KG1 (cell line): ENCODE results near the gene SH3RF3.
"Not testable (repeated sequence)": the region's sequence is repeated elsewhere in the genome, so short reads cannot be mapped to it uniquely, and the experiment has no call there.

Experiments used
- DNase-seq: peaks from one replicate; lab custom pipeline; 2025; lab: John Stamatoyannopoulos, UW

The SH3RF3 gene

DNA sequence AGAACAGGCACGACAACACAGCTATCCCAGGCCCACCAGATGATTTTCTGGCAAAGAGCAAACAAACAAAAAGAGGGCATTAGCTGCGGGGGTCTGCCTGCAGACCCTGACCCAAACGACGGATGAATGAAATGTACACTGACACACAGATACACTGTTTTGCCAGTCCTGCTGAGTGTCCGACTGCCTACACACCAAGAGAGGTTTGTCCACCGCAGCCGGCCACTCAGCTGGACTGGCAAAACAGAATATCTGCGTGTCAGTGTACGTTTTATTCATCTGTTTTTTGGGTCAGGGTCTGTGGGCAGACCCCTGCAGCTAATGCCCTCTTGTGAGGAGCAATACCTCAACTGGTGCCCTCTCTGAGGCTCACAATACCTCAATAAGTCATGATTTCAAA lies 10.7 kb upstream of the SH3RF3 start:
- DNase-seq = no peak

GRCh38 chr2:109120166-109120565 lies 8.8 kb upstream of the SH3RF3 start:
- no peak for DNase-seq

GRCh38 chr2:109120686-109121085 lies 8.3 kb upstream of the SH3RF3 start:
- DNase-seq = not testable (repeated sequence)

GRCh38 chr2:109123586-109124201 lies 5.3 kb upstream of the SH3RF3 start:
- no peak for DNase-seq

GRCh38 chr2:109124982-109125592 lies 3.9 kb upstream of the SH3RF3 start:
- DNase-seq = no peak

DNA sequence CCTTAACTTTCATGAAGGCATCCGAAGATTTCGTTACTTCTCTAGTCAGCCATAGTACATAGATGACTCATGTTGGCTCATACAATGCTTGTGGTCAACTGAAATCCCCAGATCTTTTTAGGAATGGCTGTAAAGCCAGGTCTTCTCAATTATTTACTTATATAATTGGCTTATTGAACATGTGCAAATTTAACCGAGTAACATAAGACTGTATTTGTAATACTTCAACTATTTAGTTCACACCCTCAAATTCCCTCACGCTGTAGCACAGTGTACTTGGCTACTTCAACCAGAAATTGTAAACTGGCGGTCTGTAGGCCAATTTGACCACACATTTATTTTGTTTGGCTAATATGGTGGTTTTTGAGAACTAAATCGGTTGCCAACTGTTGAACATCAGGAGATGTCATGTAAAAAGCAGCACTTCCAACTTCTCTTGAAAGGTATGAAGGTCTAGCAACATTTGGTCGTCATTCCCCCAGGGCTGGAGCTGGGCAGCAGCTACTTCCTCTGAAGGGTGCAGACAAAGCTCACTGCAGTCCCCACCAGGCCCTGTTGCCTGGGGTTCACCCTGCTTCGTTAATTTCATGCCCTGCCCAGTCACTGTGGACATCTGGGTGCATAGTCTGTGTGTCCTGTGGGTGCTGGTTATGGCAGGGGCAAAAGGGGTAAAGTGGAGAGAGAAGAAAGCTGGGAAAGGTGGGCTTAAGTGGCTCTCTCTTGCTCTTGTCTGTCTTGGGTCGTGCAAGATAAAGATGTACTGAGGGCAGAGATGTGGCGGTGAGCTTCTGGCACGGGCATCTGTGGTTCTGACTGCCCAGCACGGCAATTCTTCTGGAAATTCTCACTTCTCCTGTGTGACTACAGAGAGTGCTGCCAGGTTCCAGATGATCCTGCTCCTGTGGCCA lies 3.2 kb upstream of the SH3RF3 start:
- DNase-seq = no peak

GRCh38 chr2:109126501-109126860 lies 2.5 kb upstream of the SH3RF3 start:
- no peak for DNase-seq

DNA sequence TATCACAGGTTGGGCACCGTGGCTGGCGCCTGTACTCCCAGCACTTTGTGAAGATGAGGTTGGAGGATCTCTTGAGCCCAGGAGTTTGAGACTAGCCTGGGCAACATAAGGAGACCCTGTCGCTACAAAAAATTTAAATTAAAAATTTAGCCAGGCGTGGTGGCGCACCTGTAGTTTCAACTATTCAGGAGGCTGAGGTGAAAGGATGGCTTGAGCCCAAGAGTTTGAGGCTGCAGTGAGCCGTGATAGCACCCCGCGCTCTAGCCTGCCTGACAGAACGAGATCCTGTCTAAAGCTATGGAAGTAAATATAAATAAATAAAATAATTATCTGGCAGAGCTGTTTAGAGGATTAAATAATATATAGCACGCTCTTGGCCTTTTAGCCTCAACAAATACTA lies 1.4 kb upstream of the SH3RF3 start:
- DNase-seq = no peak

DNA sequence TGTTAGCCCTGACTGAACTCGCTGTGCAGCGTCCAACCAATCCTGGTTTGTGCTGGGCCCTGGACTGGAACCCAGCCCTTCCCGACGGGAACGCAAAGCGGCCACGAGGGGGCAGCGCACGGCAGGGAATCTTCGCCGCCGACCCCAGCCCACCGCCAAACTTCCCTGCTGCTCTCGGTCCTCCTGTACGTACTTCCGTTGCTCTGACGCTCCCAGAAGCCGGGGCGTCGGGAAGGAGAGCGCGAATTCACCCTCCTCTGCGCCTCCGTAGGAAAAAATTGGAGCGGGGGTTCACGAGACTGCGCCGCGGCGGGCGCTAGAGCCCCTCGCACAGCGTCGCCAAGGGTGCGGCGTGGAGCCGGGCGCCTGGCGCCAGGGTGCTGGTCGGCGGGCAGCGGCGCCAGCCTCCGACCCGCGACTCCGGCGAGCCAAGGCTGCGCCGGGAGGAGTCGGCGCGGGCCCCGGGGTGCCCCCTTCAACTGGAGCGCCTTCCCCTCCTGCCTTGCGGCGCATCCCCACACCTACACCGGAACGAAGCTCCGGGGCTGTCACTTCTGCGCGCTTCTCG lies 873 bp upstream of the SH3RF3 start:
- peak; percentile 49 for DNase-seq

DNA sequence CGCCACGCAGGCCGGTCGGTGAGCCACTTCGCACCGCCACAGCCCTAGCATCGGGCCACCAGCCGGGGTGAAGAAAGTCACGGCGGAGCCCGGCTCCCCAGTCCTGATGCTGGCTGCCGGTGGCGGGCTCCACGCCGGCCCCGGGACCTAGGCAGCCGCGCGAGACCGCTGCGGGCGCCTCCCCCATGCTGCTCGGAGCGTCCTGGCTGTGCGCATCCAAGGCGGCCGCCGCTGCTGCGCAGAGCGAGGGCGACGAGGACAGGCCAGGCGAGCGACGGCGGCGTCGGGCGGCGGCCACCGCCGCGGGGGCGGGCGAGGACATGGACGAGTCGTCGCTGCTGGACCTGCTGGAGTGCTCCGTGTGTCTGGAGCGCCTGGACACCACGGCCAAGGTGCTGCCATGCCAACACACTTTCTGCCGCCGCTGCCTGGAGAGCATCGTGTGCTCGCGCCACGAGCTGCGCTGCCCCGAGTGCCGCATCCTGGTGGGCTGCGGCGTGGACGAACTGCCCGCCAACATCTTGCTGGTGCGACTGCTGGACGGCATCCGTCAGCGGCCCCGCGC lies 433 bp downstream of the SH3RF3 start:
- no peak for DNase-seq

DNA sequence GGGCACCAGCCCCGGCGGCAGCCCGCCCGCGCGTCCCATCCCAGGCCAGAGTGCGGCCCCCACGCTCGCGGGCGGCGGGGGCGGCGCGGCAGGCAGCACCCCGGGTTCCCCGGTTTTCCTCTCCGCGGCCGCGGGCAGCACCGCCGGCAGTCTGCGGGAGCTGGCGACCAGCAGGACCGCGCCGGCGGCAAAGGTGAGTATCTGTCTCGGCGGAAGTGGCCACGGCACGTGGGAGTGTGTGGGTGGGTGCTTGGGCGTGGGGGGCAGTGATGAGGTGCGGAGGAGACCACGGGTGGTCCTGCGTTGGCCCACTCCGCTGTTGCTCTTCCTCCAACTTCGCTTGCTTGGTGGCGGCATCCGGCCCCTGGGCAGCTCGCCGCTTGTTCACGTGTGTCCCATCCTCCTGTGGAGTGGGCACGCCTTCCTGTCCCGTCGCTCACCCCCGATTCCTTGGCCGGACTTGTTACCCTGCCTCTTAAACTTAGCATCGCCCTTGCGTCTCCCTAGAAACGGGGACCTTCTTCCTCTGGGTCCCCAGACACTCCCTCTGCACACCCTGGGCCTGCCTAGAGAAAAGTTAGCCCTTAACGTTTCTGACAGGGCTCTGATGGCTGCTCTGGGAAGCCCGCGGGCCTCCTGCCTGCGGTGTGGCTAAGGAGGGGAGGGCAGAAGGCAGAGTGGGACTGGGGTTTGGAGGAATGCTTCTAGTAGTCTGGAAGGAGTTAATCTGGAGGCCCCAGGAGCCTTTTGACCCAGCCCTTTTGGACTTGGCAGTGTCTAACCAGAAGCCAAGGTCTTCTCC lies 1.1 kb downstream of the SH3RF3 start:
- DNase-seq = no peak

- DNase-seq = no peak
Measured at GRCh38 chr2:109130723-109130995, 1.7 kb downstream of the SH3RF3 start.

- DNase-seq = no peak
Measured at GRCh38 chr2:109131777-109132176, 2.8 kb downstream of the SH3RF3 start.

- DNase-seq = no peak
Measured at GRCh38 chr2:109132626-109133025, 3.6 kb downstream of the SH3RF3 start.

- DNase-seq = no peak
Measured at GRCh38 chr2:109133746-109134145, 4.7 kb downstream of the SH3RF3 start.

GRCh38 chr2:109134741-109135358 lies 5.8 kb downstream of the SH3RF3 start:
- DNase-seq = no peak

DNA sequence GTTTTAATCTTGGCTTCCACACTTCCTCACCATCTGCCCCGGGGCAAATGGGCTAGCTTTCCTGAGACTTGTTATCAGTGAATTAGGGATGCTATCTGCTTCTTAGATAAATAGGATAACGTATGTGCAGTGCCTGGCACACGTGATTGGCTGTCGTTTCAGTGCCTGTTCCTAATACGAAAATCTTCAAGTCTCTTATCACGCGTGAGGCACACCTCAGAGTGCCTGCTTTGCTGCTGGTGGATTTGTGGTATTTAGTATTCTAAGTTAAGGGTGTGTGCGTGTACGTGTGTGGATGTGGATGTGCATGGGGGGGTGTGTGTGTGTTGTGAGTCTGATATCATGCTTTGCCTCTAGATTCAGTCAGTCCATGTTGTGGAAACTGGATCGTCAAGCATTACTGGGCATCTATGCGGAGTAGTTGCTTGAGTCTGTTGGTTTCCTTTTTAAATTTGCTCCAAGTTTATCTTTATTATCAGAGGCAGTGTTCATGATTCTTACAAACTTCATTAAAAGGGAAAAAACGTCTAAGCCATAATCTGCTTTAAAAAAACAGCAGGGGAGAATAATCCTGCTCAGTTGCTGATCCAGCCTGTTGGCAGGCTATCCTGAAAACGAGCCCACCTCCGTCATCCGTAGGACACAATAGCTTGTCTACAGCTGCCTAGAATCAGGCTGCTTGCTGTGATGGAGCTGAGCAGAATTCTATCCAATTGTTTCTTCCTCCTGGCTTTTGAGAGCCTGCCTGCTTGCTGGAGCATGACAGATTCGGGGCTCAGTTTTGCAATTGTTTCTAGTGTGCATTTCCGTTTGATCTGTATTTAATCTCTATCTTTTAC lies 6.6 kb downstream of the SH3RF3 start:
- DNase-seq = no peak

DNA sequence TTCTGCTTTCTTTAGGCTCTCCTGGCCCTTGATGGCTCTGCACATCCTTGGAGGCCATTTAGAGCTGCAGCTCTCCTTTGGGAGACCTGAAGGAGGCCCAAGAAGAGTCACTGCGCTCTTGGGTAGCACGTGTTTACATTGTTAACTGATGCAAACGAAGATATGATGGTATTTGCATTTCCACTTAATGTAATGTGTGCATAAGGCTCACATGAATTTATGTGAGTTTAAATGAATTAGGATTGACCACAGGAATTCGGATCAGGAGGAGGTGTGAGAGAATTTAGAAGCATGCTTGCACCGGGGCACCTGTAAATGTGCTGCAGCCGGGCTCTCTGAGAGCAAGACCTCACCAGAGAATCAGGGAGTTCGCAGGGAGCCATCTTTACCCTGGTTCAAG lies 7.5 kb downstream of the SH3RF3 start:
- DNase-seq = no peak

GRCh38 chr2:109137616-109138015 lies 8.6 kb downstream of the SH3RF3 start:
- no peak for DNase-seq

DNA sequence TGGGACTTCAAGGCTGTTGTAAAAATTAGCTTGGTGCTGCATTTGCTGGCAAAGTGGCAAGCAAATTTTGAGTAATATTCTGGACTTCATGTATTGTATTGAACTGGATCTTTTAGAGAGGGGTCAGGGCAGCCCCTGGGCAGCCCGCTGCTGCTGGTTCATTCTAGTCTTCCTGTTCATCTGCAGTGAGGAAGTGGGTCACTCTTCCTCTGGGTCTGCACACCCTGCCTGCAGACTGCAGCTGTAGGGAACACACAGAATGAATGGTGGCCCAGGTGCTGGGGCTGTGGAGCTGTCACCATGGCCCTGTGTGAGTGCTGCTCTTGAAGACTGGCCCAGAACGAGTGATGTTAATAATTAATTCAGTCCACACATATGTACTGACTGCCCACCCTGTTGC lies 9.4 kb downstream of the SH3RF3 start:
- DNase-seq = no peak

DNA sequence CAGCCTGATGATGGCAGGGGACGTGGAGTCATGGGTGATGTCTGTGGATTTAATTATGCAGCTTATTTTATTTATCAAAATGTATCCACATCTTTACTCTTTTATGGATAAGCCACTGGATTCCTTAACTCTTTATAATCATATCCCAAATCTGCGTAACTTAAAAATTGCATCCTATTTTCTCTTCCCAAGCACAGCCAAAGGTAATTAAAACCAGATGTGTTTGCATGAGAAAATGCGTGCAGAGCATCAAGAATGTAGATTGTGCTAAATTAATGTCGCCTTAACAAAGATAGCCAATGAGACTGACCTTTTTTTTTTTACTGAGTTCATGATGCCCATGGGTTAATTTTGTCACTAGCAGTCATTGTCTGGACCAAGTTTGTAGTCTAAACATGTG lies 10.0 kb downstream of the SH3RF3 start:
- DNase-seq = no peak
